NB4 (cell line): ENCODE measurements around the gene STX3.

Experiments used
- DNase-seq: peaks from one replicate; pipeline ENCODE4 v3.0.0; 2010; ENCODE audit warnings: low read depth
- H3K4me3 ChIP-seq: one replicate; pipeline ENCODE4 v1.5.1; 2011; ENCODE audit warnings: mild to moderate bottlenecking, low read depth, low read length, moderate library complexity
- MYC ChIP-seq: IDR thresholded peaks from 2 replicates; pipeline ENCODE4 v1.6.1; 2011; ENCODE audit warnings: low read depth, low read length
- POLR2A ChIP-seq: IDR thresholded peaks from 2 replicates; pipeline ENCODE4 v1.6.1; 2011; ENCODE audit warnings: mild to moderate bottlenecking; ENCODE audit not compliant: insufficient read length; ENCODE audit errors: extremely low read depth
- TF ChIP-seq, protein P1 (sequence below): IDR thresholded peaks from 2 replicates; pipeline ENCODE4 v1.6.1; 2011; ENCODE audit warnings: low read depth, low read length
- TF ChIP-seq, protein P2 (sequence below): IDR thresholded peaks from one replicate; pipeline ENCODE4 v1.5.1; 2012; ENCODE audit warnings: low read depth, low read length

STX3 gene

DNA sequence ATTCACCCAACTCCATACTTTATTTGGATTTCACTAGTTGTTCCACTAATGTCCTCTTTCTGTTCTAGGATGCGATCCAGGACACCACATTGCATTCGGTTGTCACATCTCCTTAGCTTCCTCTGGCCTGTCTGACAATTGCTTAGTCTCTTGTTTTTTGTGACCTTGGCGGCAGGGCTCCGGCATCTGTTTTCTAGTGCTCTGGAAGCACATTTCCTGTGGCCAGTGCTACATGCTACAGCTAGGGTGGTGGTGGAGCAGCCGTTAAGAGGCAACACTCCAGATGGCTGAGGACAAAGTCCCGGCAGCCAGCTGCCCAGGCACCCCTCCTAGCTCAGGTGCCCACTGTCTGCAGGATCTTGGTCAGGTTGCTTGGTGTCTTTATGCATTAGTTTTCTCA, 6.8 kb downstream of the STX3 start:
- no peak overlapping the region for H3K4me3 ChIP-seq
- no peak for DNase-seq
- TF ChIP-seq MYC (no peak), POLR2A (no peak)
- TF ChIP-seq, protein P1, sequence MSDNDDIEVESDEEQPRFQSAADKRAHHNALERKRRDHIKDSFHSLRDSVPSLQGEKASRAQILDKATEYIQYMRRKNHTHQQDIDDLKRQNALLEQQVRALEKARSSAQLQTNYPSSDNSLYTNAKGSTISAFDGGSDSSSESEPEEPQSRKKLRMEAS, result no peak
- TF ChIP-seq, protein P2, sequence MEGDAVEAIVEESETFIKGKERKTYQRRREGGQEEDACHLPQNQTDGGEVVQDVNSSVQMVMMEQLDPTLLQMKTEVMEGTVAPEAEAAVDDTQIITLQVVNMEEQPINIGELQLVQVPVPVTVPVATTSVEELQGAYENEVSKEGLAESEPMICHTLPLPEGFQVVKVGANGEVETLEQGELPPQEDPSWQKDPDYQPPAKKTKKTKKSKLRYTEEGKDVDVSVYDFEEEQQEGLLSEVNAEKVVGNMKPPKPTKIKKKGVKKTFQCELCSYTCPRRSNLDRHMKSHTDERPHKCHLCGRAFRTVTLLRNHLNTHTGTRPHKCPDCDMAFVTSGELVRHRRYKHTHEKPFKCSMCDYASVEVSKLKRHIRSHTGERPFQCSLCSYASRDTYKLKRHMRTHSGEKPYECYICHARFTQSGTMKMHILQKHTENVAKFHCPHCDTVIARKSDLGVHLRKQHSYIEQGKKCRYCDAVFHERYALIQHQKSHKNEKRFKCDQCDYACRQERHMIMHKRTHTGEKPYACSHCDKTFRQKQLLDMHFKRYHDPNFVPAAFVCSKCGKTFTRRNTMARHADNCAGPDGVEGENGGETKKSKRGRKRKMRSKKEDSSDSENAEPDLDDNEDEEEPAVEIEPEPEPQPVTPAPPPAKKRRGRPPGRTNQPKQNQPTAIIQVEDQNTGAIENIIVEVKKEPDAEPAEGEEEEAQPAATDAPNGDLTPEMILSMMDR, result no peak

DNA sequence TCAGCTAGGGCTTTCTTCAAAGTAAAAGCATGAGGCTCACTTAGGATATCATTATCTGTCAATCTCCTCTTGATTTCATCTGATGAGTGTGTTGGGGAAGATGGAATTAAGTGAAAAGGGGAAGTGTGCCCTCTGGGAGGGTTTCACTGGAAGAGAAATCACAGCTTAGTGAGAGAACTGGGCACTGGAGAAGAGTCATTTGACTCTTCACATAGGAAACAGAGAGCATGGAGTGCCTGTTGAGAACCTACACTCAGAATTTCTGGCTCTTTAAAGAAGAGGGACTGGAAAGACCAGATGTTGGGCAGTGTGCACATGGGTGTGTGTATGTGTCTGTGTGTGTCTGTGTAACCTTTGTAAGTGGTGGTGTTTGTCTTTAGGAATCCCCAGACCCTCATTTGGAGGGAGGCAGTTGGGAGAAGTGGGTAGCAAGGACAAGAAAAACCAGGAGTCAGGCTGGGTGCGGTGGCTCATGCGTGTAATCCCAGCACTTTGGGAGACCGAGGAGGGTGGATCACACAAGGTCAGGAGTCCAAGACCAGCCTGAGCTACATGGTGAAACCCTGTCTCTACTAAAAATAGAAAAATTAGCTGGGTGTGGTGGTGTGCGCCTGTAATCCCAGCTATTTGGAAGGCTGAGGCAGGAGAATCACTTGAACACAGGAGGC, 10.0 kb downstream of the STX3 start:
- H3K4me3 ChIP-seq, result no peak overlapping the region
- DNase-seq, result no peak
- TF ChIP-seq MYC, result no peak
- TF ChIP-seq, protein P1, result no peak
- TF ChIP-seq, protein P2, result no peak
- no peak for TF ChIP-seq POLR2A

DNA sequence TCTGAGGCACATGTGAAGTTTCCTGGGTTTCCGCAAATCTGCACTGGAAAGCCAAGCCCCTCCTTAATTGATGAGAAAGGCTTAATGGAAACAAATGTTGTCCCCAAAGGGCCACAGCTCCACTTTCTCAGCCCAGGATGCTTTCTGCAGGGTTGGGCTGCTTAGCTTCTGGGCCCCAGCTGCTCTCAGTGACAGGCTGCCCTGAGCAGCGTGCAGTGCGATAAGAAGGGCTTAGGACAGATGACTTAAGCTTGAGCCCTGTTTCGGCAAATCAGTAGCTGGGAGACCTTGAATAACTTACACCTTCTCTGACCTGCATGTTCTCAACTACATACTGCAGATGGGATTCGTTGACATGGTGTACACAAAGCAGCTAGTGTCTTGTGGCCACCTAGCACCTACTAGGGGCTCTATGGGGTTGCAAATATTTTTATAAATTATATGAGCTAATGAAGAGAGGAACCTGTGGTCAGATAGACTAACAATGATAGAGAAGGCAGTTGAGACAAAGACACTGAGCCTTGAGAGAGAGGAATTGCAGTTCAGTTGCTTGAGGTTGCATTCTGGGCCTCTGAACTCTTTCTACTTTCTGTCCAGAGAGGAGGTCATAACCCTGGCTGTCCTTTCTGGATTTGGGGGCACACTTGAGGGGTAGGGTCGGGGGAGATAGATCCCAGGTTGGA, 11.5 kb downstream of the STX3 start:
- TF ChIP-seq, protein P2, result no peak
- TF ChIP-seq MYC (no peak), POLR2A (no peak)
- TF ChIP-seq, protein P1, result no peak
- DNase-seq, result no peak
- no peak overlapping the region for H3K4me3 ChIP-seq

DNA sequence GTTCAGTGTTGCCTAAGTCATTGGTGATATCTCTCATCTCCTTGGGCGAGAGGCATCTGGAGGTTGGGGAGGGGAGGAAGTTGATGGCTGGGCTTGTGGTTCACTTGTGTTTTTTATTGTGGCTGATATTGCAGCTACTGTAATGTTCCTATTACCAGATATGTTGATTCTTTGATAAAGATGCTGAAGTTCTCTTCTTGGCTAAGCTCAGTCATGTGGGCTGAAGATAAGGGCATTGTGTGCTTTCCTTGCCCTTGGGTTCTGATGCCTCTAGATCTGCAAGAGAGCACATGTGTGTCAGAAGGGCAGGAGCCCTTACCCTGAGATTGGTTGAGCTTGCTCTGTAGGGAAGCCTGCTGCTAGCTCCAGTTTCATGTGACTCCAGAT, 12.0 kb downstream of the STX3 start:
- DNase-seq, result peak; percentile 80
- H3K4me3 ChIP-seq, result no peak overlapping the region
- peak; percentile 53; the same call in 1 of the 2 replicates for TF ChIP-seq MYC
- TF ChIP-seq POLR2A, result no peak
- TF ChIP-seq, protein P2, result no peak
- TF ChIP-seq, protein P1, result peak; percentile 90

DNA sequence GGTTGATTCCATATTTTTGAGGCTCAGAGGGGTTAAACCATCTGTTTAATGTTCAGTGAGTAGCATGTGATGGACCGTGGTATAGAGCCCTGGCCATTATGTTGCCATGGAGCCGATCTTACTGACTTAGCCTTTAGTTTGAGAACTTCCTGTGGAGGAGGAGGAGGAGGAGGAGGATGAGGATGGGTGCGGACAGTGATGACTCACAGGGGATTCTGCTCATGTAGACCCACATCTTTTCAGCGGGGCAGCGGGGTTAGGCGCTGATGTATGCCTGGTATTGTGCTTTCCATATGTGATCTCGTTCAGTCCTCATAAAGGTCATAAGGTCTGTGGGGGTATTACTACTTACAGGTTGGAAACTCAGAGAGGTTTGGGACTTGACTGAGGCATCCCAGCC, 13.9 kb downstream of the STX3 start:
- TF ChIP-seq, protein P1, result no peak
- TF ChIP-seq MYC (no peak), POLR2A (no peak)
- TF ChIP-seq, protein P2, result no peak
- no peak overlapping the region for H3K4me3 ChIP-seq
- peak; percentile 34 for DNase-seq
